Smooth muscle cell (in vitro differentiated cells): ENCODE results near the gene SESN2. TPM values are rescaled to one million over a fixed set of nuclear protein-coding genes. Genes with fewer than 3 reads are reported as not detected.

Source experiments
- DNase-seq: peaks from one replicate; lab custom pipeline; 2025; ENCODE audit not compliant: unreplicated experiment; lab: John Stamatoyannopoulos, UW
- H2AFZ ChIP-seq: fragments of 200-600 bp; sonication (generic); 2 replicates; pipeline ENCODE4 v1.6.0; 2016; ENCODE audit warnings: antibody characterized with exemption, low read depth, mild to moderate bottlenecking
- H3F3A ChIP-seq: fragments of 200-600 bp; sonication (generic); 2 replicates; pipeline ENCODE4 v1.6.0; 2017; ENCODE audit warnings: antibody characterized with exemption, low read depth
- H3K27ac ChIP-seq: fragments of 200-600 bp; sonication (generic); 2 replicates; pipeline ENCODE4 v1.5.1; 2016; ENCODE audit warnings: low read depth, mild to moderate bottlenecking
- H3K27me3 ChIP-seq: fragments of 200-600 bp; sonication (generic); 2 replicates; pipeline ENCODE4 v1.6.1; 2016; ENCODE audit warnings: low read depth, mild to moderate bottlenecking
- H3K36me3 ChIP-seq: fragments of 200-600 bp; sonication (generic); 2 replicates; pipeline ENCODE4 v1.5.1; 2016; ENCODE audit warnings: low read depth
- H3K4me1 ChIP-seq: fragments of 200-600 bp; sonication (generic); 2 replicates; pipeline ENCODE4 v1.5.1; 2016; ENCODE audit warnings: low read depth
- H3K4me2 ChIP-seq: fragments of 200-600 bp; sonication (generic); 2 replicates; pipeline ENCODE4 v1.6.0; 2016; ENCODE audit warnings: mild to moderate bottlenecking
- H3K4me3 ChIP-seq: fragments of 200-600 bp; sonication (generic); 2 replicates; pipeline ENCODE4 v1.5.1; 2016; ENCODE audit warnings: mild to moderate bottlenecking
- H3K79me2 ChIP-seq: fragments of 200-600 bp; sonication (generic); 2 replicates; pipeline ENCODE4 v1.6.0; 2016; ENCODE audit warnings: low read depth, mild to moderate bottlenecking
- H3K9ac ChIP-seq: fragments of 200-600 bp; sonication (generic); 2 replicates; pipeline ENCODE4 v1.6.0; 2016; ENCODE audit warnings: low read depth
- H3K9me3 ChIP-seq: fragments of 200-600 bp; sonication (generic); replicated peaks from 2 replicates; pipeline ENCODE4 v1.5.1; 2016; ENCODE audit warnings: low read depth
- H4K20me1 ChIP-seq: fragments of 200-600 bp; sonication (generic); 2 replicates; pipeline ENCODE4 v1.6.0; 2016; ENCODE audit warnings: low read depth
- WGBS: methylation state at CpG from one replicate; pipeline ENCODE4 v1.1.7; 2016; ENCODE audit warnings: low lambda C conversion rate; 5-methylcytosine and 5-hydroxymethylcytosine counted together
- polyA plus RNA-seq: library from polyadenylated mRNA; unstranded; fragments of >200 nt; fragmentation: Nextera tagmentation; extraction: Ambion mirVana; gene quantifications from 2 replicates; pipeline ENCODE4 v1.2.1, GENCODE V29; 2016
- total RNA-seq: library from RNA; depleted of rRNA; stranded (reverse); fragments of >200 nt; gene quantifications from 2 replicates; pipeline ENCODE4 v1.2.3, GENCODE V29; 2014
- TF ChIP-seq, protein P1 (sequence below): fragments of 200-600 bp; sonication (generic); IDR thresholded peaks from 2 replicates; pipeline ENCODE4 v1.5.1; 2017; ENCODE audit warnings: borderline replicate concordance, mild to moderate bottlenecking, antibody characterized with exemption; ENCODE audit not compliant: insufficient read depth, poor library complexity, severe bottlenecking

Gene SESN2
- total and polyA plus RNA-seq, 2 experiments from 2014 or later: 30.8 to 42.8 TPM

DNA sequence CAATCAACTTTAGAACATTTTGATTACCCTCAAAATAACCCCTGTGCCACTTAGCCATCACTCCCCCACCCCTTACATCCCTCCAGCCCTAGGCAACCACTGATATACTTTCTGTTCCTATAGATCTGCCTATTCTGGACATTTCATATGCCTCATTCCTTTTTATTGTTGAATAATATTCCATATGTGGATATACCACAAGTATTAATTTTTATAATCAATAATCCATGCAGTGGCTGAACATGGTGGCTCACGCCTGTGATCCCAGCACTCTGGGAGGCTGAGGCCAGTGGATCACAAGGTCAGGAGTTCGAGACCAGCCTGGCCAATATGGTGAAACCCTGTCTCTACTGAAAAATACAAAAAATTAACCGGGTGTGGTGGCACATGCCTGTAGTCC lies 49.4 kb downstream of the SESN2 start:
- WGBS: 92% methylated on average over 3 of the region's 3 CpGs
- Histone ChIP-seq H3F3A (no peaks in the 10 kb centered on the region), H3K9me3 (no peaks in the 10 kb centered on the region), H4K20me1 (no peaks in the 10 kb centered on the region), H3K9ac (no peak overlapping the region), H3K4me1 (no peaks in the 10 kb centered on the region), H3K27me3 (no peaks in the 10 kb centered on the region), H3K36me3 (no peaks in the 10 kb centered on the region), H2AFZ (no peak overlapping the region), H3K4me2 (no peak overlapping the region), H3K79me2 (no peaks in the 10 kb centered on the region), H3K4me3 (no peak overlapping the region), H3K27ac (no peak overlapping the region)
- no peak for DNase-seq
- TF ChIP-seq, protein P1, sequence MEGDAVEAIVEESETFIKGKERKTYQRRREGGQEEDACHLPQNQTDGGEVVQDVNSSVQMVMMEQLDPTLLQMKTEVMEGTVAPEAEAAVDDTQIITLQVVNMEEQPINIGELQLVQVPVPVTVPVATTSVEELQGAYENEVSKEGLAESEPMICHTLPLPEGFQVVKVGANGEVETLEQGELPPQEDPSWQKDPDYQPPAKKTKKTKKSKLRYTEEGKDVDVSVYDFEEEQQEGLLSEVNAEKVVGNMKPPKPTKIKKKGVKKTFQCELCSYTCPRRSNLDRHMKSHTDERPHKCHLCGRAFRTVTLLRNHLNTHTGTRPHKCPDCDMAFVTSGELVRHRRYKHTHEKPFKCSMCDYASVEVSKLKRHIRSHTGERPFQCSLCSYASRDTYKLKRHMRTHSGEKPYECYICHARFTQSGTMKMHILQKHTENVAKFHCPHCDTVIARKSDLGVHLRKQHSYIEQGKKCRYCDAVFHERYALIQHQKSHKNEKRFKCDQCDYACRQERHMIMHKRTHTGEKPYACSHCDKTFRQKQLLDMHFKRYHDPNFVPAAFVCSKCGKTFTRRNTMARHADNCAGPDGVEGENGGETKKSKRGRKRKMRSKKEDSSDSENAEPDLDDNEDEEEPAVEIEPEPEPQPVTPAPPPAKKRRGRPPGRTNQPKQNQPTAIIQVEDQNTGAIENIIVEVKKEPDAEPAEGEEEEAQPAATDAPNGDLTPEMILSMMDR: no peak

DNA sequence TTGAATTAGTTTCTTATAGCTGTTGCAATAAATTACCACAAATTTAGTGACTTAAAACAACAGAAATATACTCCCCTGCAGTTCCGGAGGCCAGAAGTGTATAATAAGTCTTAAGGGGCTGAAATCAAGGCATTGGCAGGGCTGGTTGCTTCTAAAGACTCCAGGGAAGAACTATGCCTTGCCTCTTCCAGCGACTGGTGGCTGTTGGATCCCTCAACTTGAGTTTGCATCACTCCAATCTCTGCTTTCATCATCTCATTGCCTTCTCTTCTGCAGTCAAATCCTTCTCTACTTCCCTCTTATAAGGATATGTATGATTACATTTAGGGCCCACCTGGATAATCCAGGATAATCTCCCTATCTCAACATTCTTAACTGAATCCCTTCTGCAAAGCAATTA lies 50.4 kb downstream of the SESN2 start:
- no peaks in the 10 kb centered on the region for H3K9me3 ChIP-seq
- no peaks in the 10 kb centered on the region for H3K36me3 ChIP-seq
- H3K79me2 ChIP-seq: no peaks in the 10 kb centered on the region
- TF ChIP-seq, protein P1: no peak
- no peak overlapping the region for H3K4me3 ChIP-seq
- no peaks in the 10 kb centered on the region for H4K20me1 ChIP-seq
- H3K9ac ChIP-seq: no peak overlapping the region
- H3K27me3 ChIP-seq: no peaks in the 10 kb centered on the region
- no peak overlapping the region for H2AFZ ChIP-seq
- 83% methylated on average over 2 of the region's 2 CpGs for WGBS
- H3K4me2 ChIP-seq: no peak overlapping the region
- DNase-seq: no peak
- H3F3A ChIP-seq: no peaks in the 10 kb centered on the region
- no peak overlapping the region for H3K27ac ChIP-seq
- no peaks in the 10 kb centered on the region for H3K4me1 ChIP-seq

DNA sequence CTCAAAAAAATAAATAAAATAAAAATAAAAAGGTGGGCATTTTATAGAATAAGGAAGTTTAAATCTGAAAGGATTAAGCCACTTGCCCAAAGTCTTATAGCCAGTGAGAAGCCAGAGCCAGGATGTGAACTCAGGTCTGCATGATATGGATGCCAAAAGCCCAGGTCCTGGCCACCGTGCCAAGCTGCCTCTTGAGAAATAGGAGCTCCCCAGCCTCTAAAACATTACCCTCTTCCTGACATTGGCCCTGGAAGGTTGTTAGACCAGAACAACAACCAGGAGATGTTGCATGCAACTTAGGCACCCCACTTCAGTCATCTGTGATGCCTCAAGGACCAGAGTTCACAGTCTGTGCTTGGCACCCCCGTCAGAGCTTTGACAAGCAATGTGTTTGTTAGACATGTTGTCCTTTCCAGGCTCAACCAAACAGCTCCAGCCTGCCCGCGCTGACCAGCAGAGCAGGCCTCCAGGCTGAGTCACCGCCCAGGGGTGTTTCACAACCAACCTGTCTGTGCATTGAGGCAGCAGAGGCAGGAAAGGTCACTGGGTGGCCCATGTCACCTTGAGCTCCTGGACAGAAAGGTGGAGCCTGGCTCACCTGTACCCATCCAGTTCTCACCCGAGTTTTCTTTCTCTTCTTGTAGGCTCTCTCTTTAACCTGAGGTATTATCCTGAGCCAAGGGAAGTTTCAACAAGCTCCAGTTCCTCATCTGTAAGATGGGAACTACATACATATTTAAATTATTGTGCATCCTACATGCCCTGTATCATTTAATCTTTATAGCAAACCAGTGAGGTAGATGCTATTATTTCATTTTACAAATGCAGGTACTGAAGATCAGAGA lies 54.6 kb downstream of the SESN2 start:
- Histone ChIP-seq H3K9ac (no peak overlapping the region), H3K4me3 (no peak overlapping the region), H3K27ac (peak overlapping the region; percentile 14), H3K4me2 (no peak overlapping the region), H2AFZ (no peak overlapping the region), H3K79me2 (no peaks in the 10 kb centered on the region), H3F3A (no peaks in the 10 kb centered on the region), H3K4me1 (no peaks in the 10 kb centered on the region), H3K36me3 (no peaks in the 10 kb centered on the region), H3K9me3 (no peaks in the 10 kb centered on the region), H4K20me1 (no peaks in the 10 kb centered on the region), H3K27me3 (no peaks in the 10 kb centered on the region)
- DNase-seq: peak; percentile 5
- TF ChIP-seq, protein P1: no peak
- WGBS: 51% methylated on average over 6 of the region's 6 CpGs

DNA sequence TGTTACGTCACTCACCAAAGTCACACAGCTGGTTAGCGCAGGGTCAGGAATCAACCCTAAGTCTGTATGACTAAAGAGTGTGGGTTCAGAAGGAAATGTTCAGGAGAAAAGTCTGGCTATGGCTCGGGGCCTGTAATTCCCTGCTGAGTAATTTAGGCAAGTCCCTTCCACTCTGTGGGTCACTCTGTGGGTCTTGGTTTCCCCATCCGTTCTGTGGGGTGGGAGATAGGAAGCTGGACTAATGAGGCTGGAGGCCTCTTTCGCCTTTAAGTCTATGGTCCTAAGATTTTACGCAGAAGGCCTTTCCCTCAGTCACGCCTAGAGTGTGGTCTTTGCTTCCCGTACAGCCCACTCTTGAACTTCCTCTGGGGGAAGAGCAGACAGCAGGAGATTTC lies 55.2 kb downstream of the SESN2 start:
- no peak overlapping the region for H3K9ac ChIP-seq
- no peaks in the 10 kb centered on the region for H3K9me3 ChIP-seq
- DNase-seq: no peak
- no peaks in the 10 kb centered on the region for H3K27me3 ChIP-seq
- no peaks in the 10 kb centered on the region for H3K36me3 ChIP-seq
- H3K79me2 ChIP-seq: no peaks in the 10 kb centered on the region
- no peak overlapping the region for H3K4me3 ChIP-seq
- H3K27ac ChIP-seq: no peak overlapping the region
- 92% methylated on average over 8 of the region's 8 CpGs for WGBS
- H3F3A ChIP-seq: no peaks in the 10 kb centered on the region
- no peak overlapping the region for H2AFZ ChIP-seq
- H3K4me2 ChIP-seq: no peak overlapping the region
- TF ChIP-seq, protein P1: no peak
- no peaks in the 10 kb centered on the region for H3K4me1 ChIP-seq
- no peaks in the 10 kb centered on the region for H4K20me1 ChIP-seq
